ENCODE results near the gene SLC2A4RG.

- TF ChIP-seq CTCF (IDR thresholded peaks at IDR 0.05; ENCODE audit: poor library complexity), result no peak
- no peak for TF ChIP-seq EZH2 (IDR thresholded peaks at IDR 0.05; ENCODE audit: borderline replicate concordance)
- TF ChIP-seq EZH2phosphoT487 (IDR thresholded peaks at IDR 0.05; ENCODE audit: low read depth, severe bottlenecking, unreplicated experiment), result no peak
Observed at GRCh38 chr20:63765902-63766301, 26.3 kb downstream of the SLC2A4RG start.

Data from hepatocyte (in vitro differentiated cells).